T-cell (primary cell): ENCODE data around the gene GLIS1. TPM values are rescaled to one million over a fixed set of nuclear protein-coding genes. Genes with fewer than 3 reads are reported as not detected.

ENCODE experiments used
- ATAC-seq, 4 experiments: fragments of 200-7000 bp in 3 of 4; fragments of 150-1000 bp in 1 of 4; cut with Tn5 transposase; replicated peaks in 1 of 4; 1 replicate in 3 of 4; 2 replicates in 1 of 4; pipeline ENCODE4 v1.10.0; 2021; ENCODE audit warnings: moderate library complexity in 3 of 4, mild to moderate bottlenecking in 2 of 4, moderate number of reproducible peaks in 1 of 4
- CTCF ChIA-PET, 2 donors: fragments of 300-600 bp; sonication (Branson Sonifier 250); formaldehyde crosslinking; loops; one replicate each; lab custom pipeline; 2022; ENCODE audit warnings: antibody characterized with exemption in 2 of 2; lab: Charles Lee
- POLR2A ChIA-PET, 2 donors: fragments of 300-600 bp; sonication (Branson Sonifier 250); formaldehyde crosslinking; loops; one replicate each; lab custom pipeline; 2022; ENCODE audit warnings: antibody characterized with exemption in 2 of 2; lab: Charles Lee
- DNase-seq, 35 experiments: peaks; one replicate each; pipeline versions ENCODE4 v3.0.0 to v3.0.0-alpha.2; 2013 to 2023
- H3K27ac ChIP-seq: one replicate; pipeline ENCODE4 v1.5.1; 2013; ENCODE audit warnings: low read length
- H3K27me3 ChIP-seq, 2 experiments: replicated peaks in 1 of 2; 1 replicate in 1 of 2; 2 replicates in 1 of 2; pipeline versions ENCODE4 v1.6.1 to v1.7.0; 2013; ENCODE audit warnings: low read length in 1 of 2, mixed read lengths in 1 of 2; ENCODE audit not compliant: control insufficient read depth in 2 of 2, insufficient read depth in 2 of 2; ENCODE audit errors: extremely low read depth in 1 of 2
- H3K36me3 ChIP-seq, 2 donors: 1 replicate in 1 of 2; 2 replicates in 1 of 2; pipeline versions ENCODE4 v1.6.1 to v1.7.0; 2013; ENCODE audit warnings: low read length in 1 of 2; ENCODE audit not compliant: control insufficient read depth in 2 of 2, insufficient read depth in 1 of 2; ENCODE audit errors: extremely low read depth in 1 of 2
- H3K4me1 ChIP-seq, 2 experiments: 1 replicate in 1 of 2; 2 replicates in 1 of 2; pipeline versions ENCODE4 v1.6.1 to v1.7.0; 2013; ENCODE audit warnings: low read length in 2 of 2, mixed read lengths in 1 of 2; ENCODE audit not compliant: insufficient read depth in 2 of 2, control insufficient read depth in 1 of 2; ENCODE audit errors: extremely low read depth in 1 of 2
- H3K4me3 ChIP-seq, 2 donors: 1 replicate in 1 of 2; 2 replicates in 1 of 2; pipeline versions ENCODE4 v1.5.1 to v1.7.0; 2013; ENCODE audit warnings: mild to moderate bottlenecking in 2 of 2, low read length in 1 of 2, moderate library complexity in 1 of 2; ENCODE audit not compliant: control insufficient read depth in 1 of 2; ENCODE audit errors: extremely low read depth in 1 of 2
- H3K9me3 ChIP-seq: 2 replicates; pipeline ENCODE4 v1.7.0; 2013
- H3K27ac Mint-ChIP-seq, 2 donors: one replicate each; pipeline ENCODE4 v1.8.0; 2020 to 2021; ENCODE audit warnings: mild to moderate bottlenecking in 2 of 2, mixed read lengths in 2 of 2
- H3K27me3 Mint-ChIP-seq, 2 donors: one replicate each; pipeline ENCODE4 v1.8.0; 2021 to 2022; ENCODE audit warnings: mixed read lengths in 2 of 2
- H3K36me3 Mint-ChIP-seq: one replicate; pipeline ENCODE4 v1.8.0; 2021; ENCODE audit warnings: mixed read lengths
- H3K4me1 Mint-ChIP-seq, 3 donors: one replicate each; pipeline ENCODE4 v1.8.0; 2020 to 2022; ENCODE audit warnings: mixed read lengths in 3 of 3, mild to moderate bottlenecking in 1 of 3
- H3K4me3 Mint-ChIP-seq, 3 donors: one replicate each; pipeline ENCODE4 v1.8.0; 2020 to 2022; ENCODE audit warnings: mild to moderate bottlenecking in 3 of 3, mixed read lengths in 3 of 3, moderate library complexity in 3 of 3
- H3K9me3 Mint-ChIP-seq, 3 donors: one replicate each; pipeline ENCODE4 v1.8.0; 2020 to 2022; ENCODE audit warnings: mixed read lengths in 3 of 3
- WGBS: methylation state at CpG from one replicate; pipeline ENCODE4 v1.1.5; 2013; ENCODE audit warnings: missing lambda C conversion rate; ENCODE audit not compliant: insufficient coverage; 5-methylcytosine and 5-hydroxymethylcytosine counted together
- total RNA-seq, 35 experiments: library from RNA in 6 of 35; stranded (reverse) in 6 of 35; fragments of 120-200 nt in 1 of 35; gene quantifications; one replicate each; pipeline versions ENCODE4 v1.2.1 to v1.2.4 and lab custom pipeline; 2013 to 2026

Gene GLIS1
- total RNA-seq, 5 donors from 2014 or later (not counting 1 experiment from before 2014, with no cell fraction given), result not detected

GRCh38 chr1:53618500-53619366 lies 120.2 kb downstream of the GLIS1 start:
- 56% methylated on average over 3 of the region's 4 CpGs for WGBS
- Histone ChIP-seq H3K4me1 (no peaks in the 10 kb centered on the region), H3K36me3 (no peaks in the 10 kb centered on the region), H3K4me3 (no peak overlapping the region), H3K27ac (no peak overlapping the region), H3K9me3 (no peaks in the 10 kb centered on the region), H3K27me3 (no peaks in the 10 kb centered on the region)
- H3K27me3 Mint-ChIP-seq, result peaks cover 0 to 8% of the 10 kb centered on the region in 2 donors
- no peaks in the 10 kb centered on the region for H3K36me3 Mint-ChIP-seq
- no peaks in the 10 kb centered on the region for H3K4me1 Mint-ChIP-seq
- ATAC-seq (no peak), DNase-seq (peak in 1 of 35 experiments; percentile 14)
- H3K9me3 Mint-ChIP-seq, result no peaks in the 10 kb centered on the region
- H3K4me3 Mint-ChIP-seq, result no peak overlapping the region
- ChIA-PET POLR2A (no interaction called here), CTCF (no interaction called here)
- H3K27ac Mint-ChIP-seq, result no peak overlapping the region

- no peak for ATAC-seq
- no peaks in the 10 kb centered on the region for H3K9me3 Mint-ChIP-seq
- H3K4me3 Mint-ChIP-seq, result no peak overlapping the region
- no CpG with 5 or more reads among the region's 4 CpGs for WGBS
- H3K36me3 Mint-ChIP-seq, result no peaks in the 10 kb centered on the region
- H3K27me3 ChIP-seq, result no peaks in the 10 kb centered on the region
- H3K27me3 Mint-ChIP-seq, result peaks cover 0 to 8% of the 10 kb centered on the region in 2 donors
- no peak overlapping the region for H3K4me3 ChIP-seq
- ChIA-PET CTCF (no interaction called here), POLR2A (no interaction called here)
- H3K27ac ChIP-seq, result no peak overlapping the region
- H3K4me1 ChIP-seq, result no peaks in the 10 kb centered on the region
- H3K27ac Mint-ChIP-seq, result no peak overlapping the region
- no peaks in the 10 kb centered on the region for H3K36me3 ChIP-seq
- no peaks in the 10 kb centered on the region for H3K4me1 Mint-ChIP-seq
- H3K9me3 ChIP-seq, result no peaks in the 10 kb centered on the region
- peak in 1 of 35 experiments; percentile 8 for DNase-seq
These were observed 121.0 kb downstream of the GLIS1 start for GRCh38 chr1:53617851-53618499.

GRCh38 chr1:53617382-53617781 lies 121.6 kb downstream of the GLIS1 start:
- WGBS, result no CpG with 5 or more reads among the region's 7 CpGs
- Histone ChIP-seq H3K9me3 (no peaks in the 10 kb centered on the region), H3K27me3 (no peaks in the 10 kb centered on the region), H3K4me3 (no peak overlapping the region), H3K27ac (no peak overlapping the region), H3K36me3 (no peaks in the 10 kb centered on the region), H3K4me1 (no peaks in the 10 kb centered on the region)
- no peak overlapping the region for H3K4me3 Mint-ChIP-seq
- ChIA-PET POLR2A (no interaction called here), CTCF (no interaction called here)
- DNase-seq, result no peak
- ATAC-seq, result no peak
- H3K36me3 Mint-ChIP-seq, result no peaks in the 10 kb centered on the region
- peaks cover 0 to 3% (median 2%) of the 10 kb centered on the region in 3 donors for H3K9me3 Mint-ChIP-seq
- no peaks in the 10 kb centered on the region for H3K4me1 Mint-ChIP-seq
- H3K27ac Mint-ChIP-seq, result no peak overlapping the region
- H3K27me3 Mint-ChIP-seq, result peaks cover 3 to 8% of the 10 kb centered on the region in 2 donors

GRCh38 chr1:53616927-53617326 lies 122.0 kb downstream of the GLIS1 start:
- peaks cover 3 to 7% of the 10 kb centered on the region in 2 donors for H3K27me3 Mint-ChIP-seq
- no peaks in the 10 kb centered on the region for H3K36me3 ChIP-seq
- CTCF ChIA-PET, result no interaction called here
- no peak overlapping the region for H3K27ac ChIP-seq
- H3K4me3 Mint-ChIP-seq, result no peak overlapping the region
- no peak overlapping the region for H3K4me3 ChIP-seq
- H3K27me3 ChIP-seq, result no peaks in the 10 kb centered on the region
- 100% methylated on average over 2 of the region's 2 CpGs for whole genome bisulfite sequencing
- peaks cover 0 to 3% (median 2%) of the 10 kb centered on the region in 3 donors for H3K9me3 Mint-ChIP-seq
- DNase-seq (peak in 1 of 35 experiments; percentile 14), ATAC-seq (no peak)
- POLR2A ChIA-PET, result no interaction called here
- H3K4me1 Mint-ChIP-seq, result no peaks in the 10 kb centered on the region
- no peaks in the 10 kb centered on the region for H3K4me1 ChIP-seq
- H3K27ac Mint-ChIP-seq, result no peak overlapping the region
- no peaks in the 10 kb centered on the region for H3K9me3 ChIP-seq
- H3K36me3 Mint-ChIP-seq, result no peaks in the 10 kb centered on the region

GRCh38 chr1:53616511-53616910 lies 122.5 kb downstream of the GLIS1 start:
- Histone ChIP-seq H3K4me1 (no peaks in the 10 kb centered on the region), H3K27me3 (no peaks in the 10 kb centered on the region), H3K4me3 (no peak overlapping the region), H3K9me3 (no peaks in the 10 kb centered on the region), H3K36me3 (no peaks in the 10 kb centered on the region), H3K27ac (no peak overlapping the region)
- ChIA-PET POLR2A (no interaction called here), CTCF (interaction anchor here in 1 of 2 donors (0.6 kb wide), 1 partner anchor 9 kb away, joined by 4 read pairs; no protein-coding TSS in a partner anchor)
- Mint-ChIP-seq H3K4me1 (no peaks in the 10 kb centered on the region), H3K27me3 (peaks cover 3 to 7% of the 10 kb centered on the region in 2 donors), H3K36me3 (no peaks in the 10 kb centered on the region), H3K9me3 (peaks cover 0 to 7% (median 2%) of the 10 kb centered on the region in 3 donors), H3K4me3 (no peak overlapping the region), H3K27ac (no peak overlapping the region)
- 93% methylated on average over 2 of the region's 5 CpGs for WGBS
- DNase-seq (peak in 1 of 35 experiments; percentile 8), ATAC-seq (no peak)

- Mint-ChIP-seq H3K27me3 (peaks cover 3 to 4% of the 10 kb centered on the region in 2 donors), H3K27ac (no peak overlapping the region), H3K4me1 (no peaks in the 10 kb centered on the region), H3K36me3 (no peaks in the 10 kb centered on the region), H3K9me3 (peaks cover 4 to 20% (median 10%) of the 10 kb centered on the region in 3 donors), H3K4me3 (no peak overlapping the region)
- H3K4me1 ChIP-seq, result no peaks in the 10 kb centered on the region
- no CpG with 5 or more reads among the region's 4 CpGs for WGBS
- DNase-seq, result peak in 1 of 35 experiments; percentile 3
- ChIA-PET POLR2A (no interaction called here), CTCF (no interaction called here)
- no peak for ATAC-seq
- H3K27ac ChIP-seq, result no peak overlapping the region
- no peaks in the 10 kb centered on the region for H3K27me3 ChIP-seq
- no peaks in the 10 kb centered on the region for H3K36me3 ChIP-seq
- no peak overlapping the region for H3K4me3 ChIP-seq
- H3K9me3 ChIP-seq, result peaks cover 2% of the 10 kb centered on the region
These were observed 123.9 kb downstream of the GLIS1 start for GRCh38 chr1:53615101-53615500.
